Tibial artery (tissue), 4 donors: Measurements from ENCODE around the gene FHOD3.

Experiments
- DNase-seq, 2 donors: peaks; one replicate each; pipeline ENCODE4 v3.0.0-alpha.2; 2019
- H3K27ac ChIP-seq, 2 donors: fragments of 200-600 bp; sonication (generic) in 1 of 2; 1 replicate in 1 of 2; 2 replicates in 1 of 2; pipeline ENCODE4 v1.5.1; 2018 to 2019; ENCODE audit warnings: mild to moderate bottlenecking in 1 of 2
- H3K27me3 ChIP-seq, 2 donors: fragments of 200-600 bp; sonication (generic) in 1 of 2; one replicate each; pipeline versions ENCODE4 v1.5.1 to v1.6.0; 2016 to 2019
- H3K36me3 ChIP-seq, 3 donors: fragments of 200-600 bp; sonication (generic) in 2 of 3; one replicate each; pipeline ENCODE4 v1.5.1; 2016 to 2019; ENCODE audit warnings: mild to moderate bottlenecking in 2 of 3
- H3K4me1 ChIP-seq, 4 donors: fragments of 200-600 bp; sonication (generic) in 2 of 4; 1 replicate in 3 of 4; 2 replicates in 1 of 4; pipeline ENCODE4 v1.5.1; 2016 to 2019
- H3K4me3 ChIP-seq, 2 donors: fragments of 200-600 bp; sonication (generic) in 1 of 2; 1 replicate in 1 of 2; 2 replicates in 1 of 2; pipeline ENCODE4 v1.5.1; 2018 to 2019; ENCODE audit warnings: mild to moderate bottlenecking in 2 of 2
- H3K9me3 ChIP-seq, 3 donors: fragments of 200-600 bp; sonication (generic) in 1 of 3; one replicate each; pipeline ENCODE4 v1.5.1; 2016 to 2019
- intact Hi-C: fragments of 100-400 bp; cut with DNase I; formaldehyde crosslinking; loops from one replicate; pipeline ENCODE4 v1.15.0; 2023; ENCODE audit warnings: low total_unique reads
- TF ChIP-seq, protein P1 (sequence below), 2 experiments: fragments of 200-600 bp in 1 of 2; fragments of 450-650 bp in 1 of 2; IDR thresholded peaks; one replicate each; pipeline ENCODE4 v1.5.1; 2017 to 2019; ENCODE audit warnings: antibody characterized with exemption in 2 of 2, mild to moderate bottlenecking in 1 of 2, moderate library complexity in 1 of 2

Gene FHOD3

DNA sequence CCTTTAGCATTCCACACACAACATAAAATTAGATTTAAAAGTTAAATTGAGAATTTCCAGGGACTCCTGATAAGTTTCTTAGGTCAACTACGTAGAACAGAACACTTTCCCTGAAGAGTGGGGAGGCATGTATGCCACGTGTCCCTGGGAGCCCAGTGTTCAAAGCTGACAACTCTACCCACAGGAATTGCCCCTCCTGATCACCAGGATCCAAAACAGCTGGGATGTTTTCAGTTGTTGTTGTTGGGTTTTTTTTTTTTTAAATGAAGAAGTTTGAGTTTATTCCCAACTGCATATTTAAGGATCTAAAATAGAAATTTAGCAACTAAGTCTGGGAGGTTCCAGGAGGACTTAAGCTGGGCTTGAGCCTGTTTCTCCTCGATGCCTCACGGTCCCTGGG lies 430.8 kb downstream of the FHOD3 start:
- Histone ChIP-seq H3K36me3 (peaks cover 13 to 14% (median 13%) of the 10 kb centered on the region in 3 donors), H3K9me3 (no peaks in the 10 kb centered on the region), H3K27ac (peak overlapping the region in 1 of 2 donors; percentile 9), H3K4me3 (no peak overlapping the region), H3K4me1 (peaks cover 0 to 17% (median 11%) of the 10 kb centered on the region in 4 donors), H3K27me3 (no peaks in the 10 kb centered on the region)
- no peak for DNase-seq
- TF ChIP-seq, protein P1, sequence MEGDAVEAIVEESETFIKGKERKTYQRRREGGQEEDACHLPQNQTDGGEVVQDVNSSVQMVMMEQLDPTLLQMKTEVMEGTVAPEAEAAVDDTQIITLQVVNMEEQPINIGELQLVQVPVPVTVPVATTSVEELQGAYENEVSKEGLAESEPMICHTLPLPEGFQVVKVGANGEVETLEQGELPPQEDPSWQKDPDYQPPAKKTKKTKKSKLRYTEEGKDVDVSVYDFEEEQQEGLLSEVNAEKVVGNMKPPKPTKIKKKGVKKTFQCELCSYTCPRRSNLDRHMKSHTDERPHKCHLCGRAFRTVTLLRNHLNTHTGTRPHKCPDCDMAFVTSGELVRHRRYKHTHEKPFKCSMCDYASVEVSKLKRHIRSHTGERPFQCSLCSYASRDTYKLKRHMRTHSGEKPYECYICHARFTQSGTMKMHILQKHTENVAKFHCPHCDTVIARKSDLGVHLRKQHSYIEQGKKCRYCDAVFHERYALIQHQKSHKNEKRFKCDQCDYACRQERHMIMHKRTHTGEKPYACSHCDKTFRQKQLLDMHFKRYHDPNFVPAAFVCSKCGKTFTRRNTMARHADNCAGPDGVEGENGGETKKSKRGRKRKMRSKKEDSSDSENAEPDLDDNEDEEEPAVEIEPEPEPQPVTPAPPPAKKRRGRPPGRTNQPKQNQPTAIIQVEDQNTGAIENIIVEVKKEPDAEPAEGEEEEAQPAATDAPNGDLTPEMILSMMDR (IDR thresholded peaks at IDR 0.05): no peak
- intact Hi-C loops: no loop called here

GRCh38 chr18:36729197-36729596 lies 431.7 kb downstream of the FHOD3 start:
- H3K4me1 ChIP-seq: peaks cover 0 to 11% (median 8%) of the 10 kb centered on the region in 4 donors
- peaks cover 13 to 20% (median 20%) of the 10 kb centered on the region in 3 donors for H3K36me3 ChIP-seq
- intact Hi-C loops: no loop called here
- H3K9me3 ChIP-seq: no peaks in the 10 kb centered on the region
- peak overlapping the region in 1 of 2 donors; percentile 9 for H3K27ac ChIP-seq
- TF ChIP-seq, protein P1 (IDR thresholded peaks at IDR 0.05): no peak
- H3K27me3 ChIP-seq: no peaks in the 10 kb centered on the region
- no peak overlapping the region for H3K4me3 ChIP-seq
- no peak for DNase-seq

- no peak for DNase-seq
- H3K27ac ChIP-seq: no peak overlapping the region
- H3K36me3 ChIP-seq: peaks cover 18 to 33% (median 24%) of the 10 kb centered on the region in 3 donors
- H3K4me3 ChIP-seq: no peak overlapping the region
- intact Hi-C loops: no loop called here
- H3K9me3 ChIP-seq: no peaks in the 10 kb centered on the region
- no peaks in the 10 kb centered on the region for H3K27me3 ChIP-seq
- no peaks in the 10 kb centered on the region for H3K4me1 ChIP-seq
- TF ChIP-seq, protein P1 (IDR thresholded peaks at IDR 0.05): no peak
Measured at GRCh38 chr18:36732264-36732663, 434.8 kb downstream of the FHOD3 start.

DNA sequence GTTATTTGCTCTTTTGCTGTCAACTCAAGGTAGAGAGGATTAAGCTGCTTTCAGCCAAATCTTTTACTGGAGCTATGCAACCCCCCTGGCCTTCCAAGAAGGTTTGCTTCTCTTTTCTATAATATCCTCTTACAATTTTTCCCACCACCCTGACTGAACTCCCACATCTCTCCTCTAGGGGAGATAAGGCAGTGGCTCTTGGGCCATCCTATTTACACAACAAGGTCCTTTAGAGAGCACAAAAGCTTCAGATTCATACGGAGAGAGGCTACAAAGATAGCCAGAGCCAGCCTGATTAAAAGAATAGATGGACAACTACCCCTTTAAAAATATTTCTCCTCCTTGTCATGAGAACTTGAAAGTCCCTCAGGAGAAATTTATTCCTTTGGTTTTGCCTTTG lies 435.6 kb downstream of the FHOD3 start:
- no peaks in the 10 kb centered on the region for H3K27me3 ChIP-seq
- intact Hi-C loops: no loop called here

DNA sequence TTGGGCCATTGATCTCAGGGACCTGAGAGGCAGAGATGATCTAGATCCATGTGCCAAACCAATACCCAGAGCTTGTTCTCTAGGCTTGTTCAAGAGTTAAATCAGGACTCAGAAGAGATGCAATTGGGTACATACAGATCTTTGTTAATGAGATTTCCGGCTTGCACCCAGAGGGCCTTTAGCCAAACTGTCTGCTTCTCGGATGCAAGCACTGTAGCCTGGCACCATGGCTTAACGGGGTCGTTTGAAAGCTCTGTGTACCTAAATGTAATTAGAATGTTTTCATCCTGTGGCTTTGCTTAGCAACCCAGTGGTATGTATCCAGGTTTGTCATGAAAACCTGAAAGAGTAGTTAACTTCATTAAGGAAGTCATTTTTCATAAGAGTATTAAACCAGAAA lies 437.1 kb downstream of the FHOD3 start:
- Histone ChIP-seq H3K27ac (no peak overlapping the region), H3K27me3 (no peaks in the 10 kb centered on the region), H3K36me3 (peaks cover 18 to 38% (median 27%) of the 10 kb centered on the region in 3 donors), H3K4me1 (no peaks in the 10 kb centered on the region), H3K4me3 (no peak overlapping the region), H3K9me3 (no peaks in the 10 kb centered on the region)
- TF ChIP-seq, protein P1 (IDR thresholded peaks at IDR 0.05): no peak
- intact Hi-C loops: no loop called here
- no peak for DNase-seq

More for the DNA sequence above, 435.6 kb downstream of the FHOD3 start:
- TF ChIP-seq, protein P1 (IDR thresholded peaks at IDR 0.05): no peak
- Histone ChIP-seq H3K4me3 (no peak overlapping the region), H3K9me3 (no peaks in the 10 kb centered on the region), H3K27ac (no peak overlapping the region), H3K4me1 (no peaks in the 10 kb centered on the region), H3K36me3 (peaks cover 18 to 38% (median 27%) of the 10 kb centered on the region in 3 donors)
- DNase-seq: no peak

- DNase-seq: no peak
- intact Hi-C loops: no loop called here
- TF ChIP-seq, protein P1 (IDR thresholded peaks at IDR 0.05): no peak
- Histone ChIP-seq H3K4me3 (no peak overlapping the region), H3K9me3 (no peaks in the 10 kb centered on the region), H3K4me1 (no peaks in the 10 kb centered on the region), H3K36me3 (peaks cover 18 to 38% (median 27%) of the 10 kb centered on the region in 3 donors), H3K27ac (no peak overlapping the region), H3K27me3 (no peaks in the 10 kb centered on the region)
Measured at GRCh38 chr18:36735130-36735529, 437.6 kb downstream of the FHOD3 start.
